HG02884 (cell line): ENCODE results near the gene TNS2.
A peak's percentile ranks its signal among the peaks of the same experiment; 100 is the strongest.

Experiments
- ATAC-seq: cut with Tn5 transposase; IDR thresholded peaks from one replicate; pipeline ENCODE4 v1.9.1; 2021; ENCODE audit warnings: mild to moderate bottlenecking, moderate library complexity; ENCODE audit not compliant: unreplicated experiment

The TNS2 gene

DNA sequence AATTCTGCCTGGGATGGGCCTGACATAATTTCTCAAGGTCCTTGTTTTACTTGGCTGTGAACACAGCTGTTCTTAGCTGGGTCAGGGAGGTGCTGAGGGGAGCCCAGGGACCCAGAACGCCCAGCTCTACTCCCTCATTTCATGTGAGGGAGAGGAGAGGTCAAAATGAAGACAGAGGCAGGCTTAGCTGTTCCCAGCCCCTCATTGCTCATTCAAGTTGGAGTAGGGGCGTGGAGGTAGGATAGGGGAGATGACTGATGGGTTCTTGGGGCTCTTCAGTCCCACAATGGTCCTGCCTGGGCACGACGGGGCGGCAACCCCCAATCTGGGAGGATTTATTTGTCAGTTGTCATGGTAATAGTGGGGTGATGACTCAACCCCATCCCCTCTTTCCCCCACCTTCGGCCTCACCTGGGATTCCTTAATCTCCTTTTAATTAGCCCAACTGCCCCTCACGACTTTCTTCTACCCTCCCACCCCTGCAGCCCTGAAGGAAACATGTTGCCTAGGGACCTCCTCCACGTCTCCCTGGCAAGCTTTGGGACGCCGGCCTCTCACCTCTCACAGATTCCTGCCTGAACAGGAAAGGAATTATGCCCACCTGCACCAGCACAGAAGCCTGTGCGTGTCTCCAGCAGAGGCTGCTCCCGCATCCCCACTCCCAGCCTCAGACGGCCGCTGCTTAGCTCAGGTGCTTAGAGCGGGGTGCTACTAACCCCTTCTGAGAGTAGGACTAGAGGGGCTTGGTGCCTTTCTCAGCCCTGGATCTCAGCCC lies 19.1 kb downstream of the TNS2 start:
- ATAC-seq: no peak

DNA sequence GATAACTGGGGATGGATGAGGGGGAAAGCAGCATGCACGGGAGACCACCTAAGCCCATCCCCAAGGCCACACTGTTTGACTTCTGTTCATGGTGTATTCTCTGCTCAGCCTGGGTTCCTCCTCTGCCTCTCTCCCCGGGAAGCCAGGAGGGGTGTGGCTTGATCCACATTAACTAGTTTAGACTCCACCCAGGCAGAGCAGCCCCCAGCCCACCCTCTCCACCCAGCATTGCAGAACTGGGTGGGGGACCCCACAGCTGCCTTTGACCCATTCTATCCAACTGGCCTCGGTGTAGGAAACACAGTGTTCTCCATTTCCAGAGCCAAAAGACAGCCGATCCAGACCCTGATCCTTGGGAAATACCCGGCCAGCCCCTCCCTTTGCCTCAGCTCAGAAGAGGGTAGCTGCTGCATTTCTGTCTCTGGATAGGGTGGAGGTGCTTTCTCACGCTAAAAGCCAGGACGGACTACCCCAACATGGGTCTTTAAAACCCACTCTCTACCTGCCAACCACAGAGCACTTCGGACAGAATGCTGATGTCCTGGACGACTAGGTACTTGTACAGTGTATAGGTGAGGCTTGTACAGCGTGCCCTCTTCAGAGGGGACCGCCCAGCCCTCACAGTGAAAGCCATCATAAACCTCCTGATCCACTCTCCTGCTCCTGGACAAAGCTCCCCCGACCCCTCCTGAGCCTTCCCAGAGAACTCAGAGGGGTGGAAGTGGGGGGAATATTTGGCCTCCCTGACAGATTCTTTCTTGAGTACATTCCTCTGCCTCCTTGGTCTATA lies 20.0 kb downstream of the TNS2 start:
- ATAC-seq: no peak

DNA sequence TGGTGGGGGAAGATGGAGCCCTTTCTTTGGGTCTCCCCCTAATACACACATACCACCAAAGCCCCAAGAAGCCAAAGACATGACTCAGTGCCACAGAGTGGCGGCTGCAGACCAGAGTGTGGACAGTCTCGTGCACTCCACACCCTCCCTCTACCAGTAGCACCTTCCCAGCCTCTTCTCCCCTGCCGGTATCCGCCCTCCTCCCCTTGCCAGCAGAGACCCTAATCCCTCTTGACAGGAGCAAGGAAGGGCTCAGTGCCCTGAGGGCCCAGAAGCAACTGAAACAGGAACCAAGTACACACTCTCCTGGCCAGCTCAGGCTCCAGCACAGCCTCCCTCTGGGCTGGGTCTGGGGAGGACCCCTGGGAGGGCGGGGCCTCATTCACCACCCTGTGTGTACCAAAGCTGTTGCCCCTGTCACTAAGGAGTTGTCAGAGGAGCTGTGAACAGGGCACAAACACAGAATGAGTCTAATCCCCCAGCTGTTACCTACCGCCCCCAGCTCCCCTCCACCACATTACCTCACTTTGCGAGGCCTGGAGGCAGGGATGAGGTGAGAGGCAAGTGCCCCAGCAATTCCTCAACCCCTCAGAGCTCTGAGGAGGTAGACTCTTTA lies 21.1 kb downstream of the TNS2 start:
- no peak for ATAC-seq

DNA sequence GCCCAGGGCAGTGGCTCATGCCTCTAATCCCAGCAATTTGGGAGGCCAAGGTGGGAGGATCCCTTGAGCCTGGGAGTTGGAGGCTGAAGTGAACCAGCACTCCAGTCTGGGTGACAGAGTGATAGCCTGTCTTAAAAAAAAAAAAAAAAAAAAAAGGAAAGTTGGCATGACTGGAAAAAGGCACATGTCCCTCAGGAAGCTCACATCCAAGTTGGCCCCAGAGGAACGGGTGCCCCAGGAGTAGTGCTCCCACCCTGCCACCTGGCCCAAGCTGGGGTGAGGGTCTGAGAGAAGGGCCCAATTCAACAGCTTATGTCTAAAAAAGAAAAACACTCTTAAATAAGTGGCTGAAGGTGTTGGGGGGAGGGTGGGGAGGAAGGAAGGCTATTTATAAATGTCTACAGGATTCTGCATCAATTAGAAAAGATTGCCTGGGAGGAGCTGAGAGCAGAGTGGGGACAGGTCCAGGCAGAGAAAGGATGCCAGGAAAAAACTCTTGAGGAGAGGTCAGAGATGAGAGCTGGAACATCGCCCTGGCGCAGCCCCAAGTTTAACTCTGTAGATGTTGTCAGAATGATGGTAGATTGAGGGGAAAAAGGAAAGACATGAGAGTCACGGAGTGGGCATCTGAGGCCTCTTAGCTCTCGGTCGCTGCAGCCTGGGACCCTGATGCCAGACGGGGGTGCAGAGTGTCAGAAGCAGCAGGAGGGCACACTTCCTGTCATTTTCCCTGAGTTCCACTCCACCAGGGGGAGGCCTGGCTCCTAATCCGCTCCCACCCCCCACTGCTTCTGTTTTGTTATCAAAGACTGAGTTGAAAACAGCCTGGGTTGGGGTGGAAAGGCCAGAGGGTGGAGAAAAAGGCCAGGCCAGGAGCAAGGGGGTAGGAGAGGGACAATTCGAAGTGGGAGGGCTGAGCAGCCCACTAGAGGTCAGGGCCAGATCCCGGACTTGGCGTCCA lies 22.0 kb downstream of the TNS2 start:
- ATAC-seq: no peak

DNA sequence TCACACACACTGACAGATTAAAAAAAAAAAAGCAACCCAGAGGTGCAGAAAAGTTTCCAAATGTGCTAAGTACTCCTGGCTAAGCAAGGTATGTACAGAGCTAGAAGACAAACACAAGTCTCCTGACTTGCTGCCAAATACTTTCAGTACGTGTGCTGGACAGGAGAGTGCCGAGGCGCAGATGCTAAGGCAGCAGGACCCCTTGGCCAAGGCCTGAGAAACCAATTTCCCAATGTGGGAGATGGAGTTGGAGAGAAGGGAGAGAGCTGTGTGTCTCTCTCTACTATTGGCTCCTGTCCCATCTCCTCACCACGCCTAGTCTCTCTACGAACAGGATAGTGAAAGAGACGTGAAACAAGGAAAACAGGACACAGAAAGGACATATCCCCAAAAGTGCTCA lies 24.0 kb downstream of the TNS2 start:
- no peak for ATAC-seq

DNA sequence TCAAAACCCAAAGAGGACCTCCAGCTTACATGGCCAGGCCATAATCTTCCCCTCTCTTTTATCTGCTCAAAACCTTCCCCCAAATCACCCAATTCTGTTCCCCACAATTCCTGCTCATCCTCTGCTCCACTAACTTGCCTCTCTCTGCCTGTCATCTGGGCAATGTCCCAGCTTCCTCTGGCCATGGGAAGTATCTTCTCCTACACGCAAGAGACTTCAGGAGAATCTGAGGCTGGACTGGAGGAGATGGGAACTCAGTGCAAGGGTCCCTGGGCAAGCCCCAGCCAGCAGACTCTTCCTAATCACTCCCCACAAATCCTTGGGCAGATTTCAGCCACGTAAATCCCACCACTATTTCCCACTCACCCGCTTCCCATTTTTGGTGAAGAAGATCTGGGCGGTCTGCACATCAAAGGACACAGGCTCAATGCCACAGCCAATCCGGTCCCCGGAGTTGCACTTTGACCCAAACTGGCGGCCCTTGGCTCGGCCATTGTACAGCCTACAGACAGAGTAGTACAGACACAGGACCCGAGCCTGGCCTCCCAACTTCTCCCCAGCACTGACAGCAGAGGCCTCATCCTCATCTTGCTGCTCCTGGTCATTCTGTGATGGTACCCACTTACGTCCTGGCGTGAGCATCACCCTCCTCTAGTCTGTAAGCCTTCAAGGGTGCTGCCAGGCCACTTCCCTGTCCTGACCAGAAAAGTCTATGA lies 24.6 kb downstream of the TNS2 start:
- ATAC-seq: no peak

DNA sequence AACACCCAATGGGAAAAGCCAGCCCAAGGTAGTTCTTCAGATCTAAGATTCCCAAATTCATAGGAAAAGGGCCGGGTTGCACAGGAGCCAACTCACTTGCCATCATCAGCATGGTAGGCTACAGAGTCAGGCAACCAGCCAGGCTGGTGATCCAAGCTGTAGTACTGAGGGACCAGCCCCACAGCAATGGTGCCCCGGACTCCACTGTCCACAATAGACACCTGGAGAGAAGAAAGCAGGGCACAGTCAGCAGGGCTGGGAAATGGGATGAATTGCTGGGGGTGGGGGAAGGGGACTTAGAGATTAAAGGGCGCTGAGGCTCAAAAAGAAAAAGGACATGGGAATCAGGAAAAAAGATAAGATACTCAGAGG lies 25.1 kb downstream of the TNS2 start:
- ATAC-seq: no peak

DNA sequence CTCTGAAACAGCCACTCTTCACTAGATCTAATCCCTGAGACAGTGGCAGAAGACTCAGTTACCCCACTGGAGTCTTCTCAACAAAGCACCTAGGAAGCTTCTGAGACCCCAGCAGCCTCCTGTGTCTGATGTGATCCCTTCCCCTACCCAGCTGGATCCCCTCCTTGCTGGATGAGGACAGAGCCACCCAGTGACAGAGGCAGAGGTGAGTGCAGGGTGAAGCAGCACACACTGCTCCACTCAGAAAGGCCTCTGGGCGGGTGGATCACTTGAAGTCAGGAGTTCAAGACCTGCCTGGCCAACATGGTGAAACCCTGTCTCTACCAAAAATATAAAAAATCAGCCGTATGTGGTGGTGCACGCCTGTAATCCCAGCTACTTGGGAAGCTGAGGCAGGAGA lies 26.6 kb downstream of the TNS2 start:
- no peak for ATAC-seq

DNA sequence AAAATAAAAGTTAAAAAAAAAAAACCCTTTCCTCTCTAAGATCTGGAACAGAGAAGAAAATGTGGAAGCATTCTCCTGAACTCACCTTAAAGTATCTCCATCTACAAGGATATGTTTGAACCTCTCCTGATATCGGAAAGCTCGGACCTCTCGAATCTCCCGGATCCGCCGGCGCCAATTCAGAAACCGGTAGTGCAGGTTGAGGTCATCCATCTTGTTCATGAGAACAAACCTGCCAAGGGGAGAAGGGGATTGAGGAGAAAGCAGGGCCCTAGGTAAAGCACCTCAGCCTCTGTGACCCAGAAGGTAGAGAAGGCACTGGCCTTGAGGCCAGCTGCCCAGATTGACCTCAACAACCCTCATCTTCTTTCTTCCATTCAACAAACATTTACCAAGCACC lies 27.2 kb downstream of the TNS2 start:
- ATAC-seq: no peak

DNA sequence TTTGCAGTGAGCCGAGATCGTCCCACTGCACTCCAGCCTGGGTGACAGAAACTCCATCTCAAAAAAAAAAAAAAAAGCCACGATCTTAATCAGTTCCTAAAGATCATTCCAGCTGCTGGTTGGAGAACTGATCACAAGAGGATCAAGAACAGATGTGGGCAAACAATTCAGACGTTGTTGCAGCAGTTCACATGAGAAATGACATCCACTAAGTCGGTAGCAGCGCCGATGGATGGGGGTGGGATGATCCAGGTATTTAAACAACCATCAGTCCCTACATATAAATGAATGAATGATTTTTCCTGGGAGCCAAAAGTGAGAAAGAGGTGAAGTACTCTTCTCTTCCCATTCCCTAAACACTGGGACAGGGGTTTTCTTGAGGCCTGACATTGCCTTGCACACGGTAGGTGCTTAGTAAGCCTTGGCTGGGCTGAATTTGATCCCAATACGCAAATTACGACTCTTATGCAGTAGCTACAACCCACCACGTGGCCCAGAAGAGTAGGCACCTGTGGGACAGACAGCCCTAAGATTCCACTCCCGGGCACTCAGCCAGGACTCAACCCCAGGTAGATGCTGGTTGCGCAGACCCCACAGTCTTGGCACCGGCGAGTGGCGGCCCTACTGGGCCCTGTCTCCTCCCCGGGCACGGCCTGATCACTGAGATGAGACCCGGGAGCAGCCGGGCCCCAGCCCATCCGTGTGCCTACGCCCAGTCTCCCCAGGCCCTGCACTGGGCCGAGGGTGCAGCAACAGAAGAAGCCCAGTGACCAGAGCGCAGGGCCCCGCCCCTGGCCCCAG lies 28.8 kb downstream of the TNS2 start:
- ATAC-seq: no peak

DNA sequence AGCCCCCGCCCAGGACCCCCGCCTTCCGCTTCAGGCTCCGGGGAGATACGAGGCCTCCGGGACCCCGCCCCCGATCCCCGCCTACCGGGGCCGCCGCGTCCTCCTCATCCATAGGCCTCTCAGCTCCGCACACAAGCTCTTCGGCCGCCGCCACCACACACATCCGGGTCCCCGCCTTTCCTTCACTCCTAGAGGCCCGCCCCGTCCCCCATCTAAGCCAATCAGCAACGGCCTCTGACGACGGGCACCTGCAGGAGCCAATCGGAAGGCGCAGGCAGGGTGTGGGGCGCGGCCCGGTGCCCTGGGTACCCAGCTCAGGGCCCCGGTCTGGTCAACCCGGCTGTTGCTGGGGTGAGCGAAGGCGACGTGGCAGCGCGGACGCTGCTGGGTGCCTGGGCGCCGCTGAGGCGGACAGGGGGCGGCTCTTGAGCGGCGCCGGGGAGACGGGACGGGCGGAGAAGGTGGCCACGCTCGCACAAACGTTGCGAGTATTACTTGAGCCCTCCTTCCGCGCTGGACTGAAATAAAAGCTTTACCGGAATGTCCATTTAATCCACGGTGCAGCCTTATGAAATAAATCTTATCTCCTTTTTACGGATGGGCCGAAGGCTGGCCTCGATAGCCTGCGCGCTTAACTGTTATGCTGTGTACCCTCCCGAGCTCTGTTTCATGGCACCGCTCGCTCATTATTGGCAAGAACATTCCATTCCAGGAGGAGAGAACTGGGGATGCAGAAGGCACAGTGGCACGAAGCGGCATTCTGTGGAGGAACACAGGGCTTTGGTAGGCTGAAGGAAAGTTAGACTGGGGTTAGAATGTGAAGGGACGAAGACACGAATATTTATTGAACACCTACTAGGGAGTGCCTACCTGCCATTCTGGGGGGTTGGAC lies 29.6 kb downstream of the TNS2 start, which contains the start of gene SPRYD3:
TSS of gene SPRYD3 (minus strand) at position 165 of the 892 bp plus-strand sequence. CDS start at position 108, 57 bp downstream.
- ATAC-seq: peak; percentile 99

DNA sequence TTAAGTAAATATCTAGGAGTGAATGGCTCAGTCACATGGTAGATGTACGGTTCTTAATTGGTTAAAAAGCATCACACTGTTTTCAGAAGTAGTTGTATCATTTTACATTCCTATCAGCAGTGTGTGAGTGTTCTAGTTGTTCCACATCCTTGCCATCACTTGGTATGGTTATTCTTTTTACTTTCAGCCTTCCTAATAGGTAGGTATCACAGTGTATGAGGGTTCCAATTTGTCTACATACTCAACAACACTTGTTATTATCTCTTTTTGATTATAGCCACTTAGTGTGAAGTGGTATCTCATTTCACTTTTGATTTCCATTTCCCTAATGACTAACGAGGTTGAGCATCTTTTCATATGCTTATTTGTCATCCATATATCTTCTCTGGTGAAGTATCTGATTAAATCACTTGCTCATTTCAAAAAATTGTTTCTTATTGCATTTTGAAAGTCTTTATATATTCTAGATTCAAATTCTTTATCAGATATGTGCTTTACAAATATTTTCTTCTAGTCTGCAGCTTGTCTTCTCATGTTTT lies 32.8 kb downstream of the TNS2 start:
- ATAC-seq: no peak

DNA sequence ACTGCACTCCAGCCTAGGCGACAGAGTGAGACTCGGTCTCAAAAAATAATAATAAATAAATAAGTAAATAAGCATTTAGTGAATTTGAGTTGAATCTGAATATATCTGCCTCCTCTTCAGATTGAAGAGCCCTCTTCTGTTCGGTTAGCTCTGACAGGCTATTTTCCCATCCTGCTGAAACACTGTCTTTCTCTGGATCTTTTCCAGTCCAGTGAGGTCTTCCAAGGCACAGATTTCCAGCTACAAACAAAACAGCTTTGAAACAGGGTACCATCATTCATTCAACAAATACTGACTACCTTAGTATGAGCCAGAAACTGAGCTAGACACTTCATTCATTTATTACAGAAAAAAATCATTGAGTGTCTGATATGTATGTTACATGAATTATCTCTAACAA lies 36.5 kb downstream of the TNS2 start:
- ATAC-seq: no peak

DNA sequence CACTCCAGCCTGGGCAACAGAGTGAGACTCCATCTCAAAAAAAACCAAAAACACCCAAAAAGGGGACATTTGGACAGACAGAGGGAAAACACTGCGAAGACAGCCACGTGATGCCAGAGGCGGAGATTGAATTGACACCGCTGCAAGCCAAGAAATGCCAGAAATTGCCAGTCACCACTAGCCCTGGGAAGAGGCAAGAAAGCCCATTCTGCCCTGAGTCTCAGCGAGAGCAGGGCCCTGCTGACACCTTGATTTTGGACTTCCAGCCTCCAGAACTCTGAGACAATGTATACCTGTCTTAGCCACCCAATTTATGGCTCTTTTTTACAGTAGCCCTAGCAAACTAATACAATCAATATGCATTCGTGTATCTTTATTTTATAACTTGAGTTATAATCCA lies 40.2 kb downstream of the TNS2 start:
- no peak for ATAC-seq

DNA sequence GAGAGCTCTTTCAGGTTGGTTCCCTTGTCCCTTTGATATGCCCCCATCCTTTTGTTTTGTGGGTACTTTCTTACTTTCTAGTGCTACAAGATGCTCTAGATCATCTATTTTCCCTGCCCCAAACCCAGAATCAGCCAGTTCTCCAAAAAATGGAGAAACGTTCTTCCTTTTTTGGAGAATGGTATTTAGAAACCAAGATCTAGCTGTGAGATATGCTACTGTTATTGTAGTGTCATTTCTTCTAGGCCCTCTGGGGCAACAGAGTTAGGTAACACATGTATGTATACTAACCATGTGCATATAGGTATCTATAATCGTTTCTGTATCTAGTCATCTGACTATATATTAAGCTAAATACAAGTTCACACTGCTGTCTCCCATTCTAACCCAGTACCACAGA lies 40.7 kb downstream of the TNS2 start:
- ATAC-seq: no peak

DNA sequence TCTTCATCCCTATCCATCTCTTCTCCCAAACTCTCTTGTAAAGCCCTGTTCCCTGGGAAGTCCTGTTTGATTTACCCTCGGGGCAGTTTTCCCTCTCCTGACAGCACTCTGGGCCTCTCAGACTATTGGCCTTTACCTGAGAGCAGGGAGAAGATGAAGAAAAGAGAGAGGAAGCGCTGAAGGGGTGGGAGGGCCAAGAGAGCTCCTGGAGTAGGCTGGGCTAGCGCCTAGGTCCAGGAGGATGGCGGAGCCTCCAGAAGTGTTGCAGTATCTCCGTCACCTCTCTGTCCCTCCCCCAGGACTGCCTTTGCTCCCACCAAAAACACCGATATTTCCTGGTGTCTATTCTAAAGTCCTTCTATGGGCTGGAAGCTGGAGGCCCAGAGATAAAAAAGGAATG lies 41.9 kb downstream of the TNS2 start:
- no peak for ATAC-seq

DNA sequence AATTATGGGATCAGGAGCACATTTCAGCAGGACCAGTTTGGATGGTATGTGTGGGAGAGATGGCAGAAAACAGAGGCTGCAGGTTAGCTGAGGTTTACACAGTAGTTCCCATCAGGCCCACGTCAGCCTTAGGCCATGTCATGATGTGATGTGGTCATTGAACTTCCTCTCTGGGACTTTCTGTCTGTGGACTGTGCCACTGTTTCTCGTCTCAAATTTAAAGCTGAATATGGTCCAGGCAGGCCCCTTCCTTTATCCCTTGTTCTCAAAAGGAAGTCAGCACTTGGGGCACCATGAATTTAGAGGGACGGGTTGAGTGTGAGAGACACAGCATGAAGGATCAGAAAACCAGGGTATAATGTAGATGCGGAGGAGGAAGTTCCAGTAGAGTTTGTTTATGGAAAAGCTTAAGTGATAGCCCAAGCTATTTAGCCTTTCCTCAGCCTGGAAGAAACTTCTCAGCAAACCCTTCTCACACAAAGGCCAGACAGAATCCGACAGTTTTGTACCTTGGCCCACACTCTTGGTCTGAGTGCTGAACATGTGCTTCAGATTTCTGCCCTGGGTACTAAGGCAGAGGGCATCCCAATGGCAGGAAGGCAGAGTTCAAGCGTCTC lies 44.0 kb downstream of the TNS2 start:
- ATAC-seq: no peak

DNA sequence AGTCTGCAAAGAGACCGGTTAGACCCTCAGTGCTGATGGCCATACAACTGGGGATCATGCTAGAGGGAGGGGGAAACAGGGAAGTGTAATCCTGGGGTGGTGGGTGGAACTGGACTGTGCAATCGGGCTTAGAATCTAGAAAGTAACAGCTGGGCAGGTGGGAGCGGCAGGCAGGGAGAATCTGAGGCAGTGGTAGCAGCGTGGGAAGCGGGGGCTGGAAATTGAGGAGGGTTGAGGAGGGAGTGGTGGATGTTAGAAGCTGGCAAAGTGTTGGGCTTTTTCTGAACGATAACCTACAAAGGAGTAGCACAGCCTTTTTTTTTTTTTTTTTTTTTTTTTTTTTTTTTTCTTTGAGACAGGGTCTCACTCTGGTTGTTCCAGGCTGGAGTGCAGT lies 44.5 kb downstream of the TNS2 start:
- no peak for ATAC-seq
